A549 treated with DMSO at 1 μM for 4 hours (cell line): ENCODE measurements around the gene DEFB128. TPM values are rescaled to one million over a fixed set of nuclear protein-coding genes. Genes with fewer than 3 reads are reported as not detected.

ENCODE experiments used
- total RNA-seq: library from RNA; stranded (reverse); fragments of 200-300 nt; extraction: Qiagen RNA extraction; gene quantifications from 5 replicates; pipeline ENCODE4 v1.2.3, GENCODE V29; 2022; ENCODE audit warnings: low read depth

Gene DEFB128
- total RNA-seq: not detected in 5 replicates

GRCh38 chr20:189611-190010, at the start of gene DEFB128:
Gene DEFB128, minus strand, starts transcription at chr20:189711. Its CDS starts 88 bp downstream, at chr20:189623.

GRCh38 chr20:226958-227357, 37.4 kb upstream of the DEFB128 start, which contains the start of gene DEFB129:
Gene DEFB129, plus strand, starts transcription at chr20:227258. Its CDS starts 31 bp downstream, at chr20:227289.

GRCh38 chr20:157154-157553, 32.4 kb downstream of the DEFB128 start, which contains the start of gene DEFB127:
Gene DEFB127, plus strand, starts transcription at chr20:157454. Its CDS starts 91 bp downstream, at chr20:157545.

GRCh38 chr20:142290-142689, 47.2 kb downstream of the DEFB128 start, which contains the start of gene DEFB126:
Gene DEFB126, plus strand, starts transcription at chr20:142590. Its CDS starts 39 bp downstream, at chr20:142629.

Other genes starting within 250 kb of the DEFB128 start
- not detected in 5 replicates for gene DEFB125, start 102.0 kb downstream of the DEFB128 start, total RNA-seq
- not detected in 5 replicates for gene DEFB126, start 47.1 kb downstream of the DEFB128 start, total RNA-seq
- gene DEFB127, start 32.3 kb downstream of the DEFB128 start, total RNA-seq: not detected in 5 replicates
- gene DEFB129, start 37.5 kb upstream of the DEFB128 start, total RNA-seq: not detected in 5 replicates
- gene DEFB132, start 68.0 kb upstream of the DEFB128 start, total RNA-seq: not detected in 5 replicates
- gene C20orf96, start 101.0 kb upstream of the DEFB128 start, total RNA-seq: 9.4 to 11.3 TPM (median 11.1 TPM) in 5 replicates
- gene ZCCHC3, start 107.9 kb upstream of the DEFB128 start, total RNA-seq: 18.7 to 23.4 TPM (median 21.2 TPM) in 5 replicates
- gene SOX12, start 135.8 kb upstream of the DEFB128 start, total RNA-seq: 20.0 to 29.3 TPM (median 24.2 TPM) in 5 replicates
- gene NRSN2, start 157.4 kb upstream of the DEFB128 start, total RNA-seq: 55.9 to 68.2 TPM (median 59.5 TPM) in 5 replicates
- gene TRIB3, start 191.0 kb upstream of the DEFB128 start, total RNA-seq: 39.8 to 57.3 TPM (median 47.1 TPM) in 5 replicates
- 109 to 151 TPM (median 138 TPM) in 5 replicates for gene RBCK1, start 218.6 kb upstream of the DEFB128 start, total RNA-seq